Measurements from ENCODE around the gene ZNF655.

- no peak for TF ChIP-seq CREB1 (IDR thresholded peaks at IDR 0.05; ENCODE audit: low read depth)
- no peak for TF ChIP-seq MAX (IDR thresholded peaks at IDR 0.05)
- no peak for TF ChIP-seq TEAD4 (IDR thresholded peaks at IDR 0.05)
- TF ChIP-seq RAD21 (IDR thresholded peaks at IDR 0.05; ENCODE audit: low read depth) = no peak
- TF ChIP-seq REST (IDR thresholded peaks at IDR 0.05; ENCODE audit: low read depth) = no peak
These were observed 64.2 kb downstream of the ZNF655 start for GRCh38 chr7:99622596-99622995.
